ENCODE data around the gene SEC31A. TPM values are rescaled to one million over a fixed set of nuclear protein-coding genes. Genes with fewer than 3 reads are reported as not detected.

SEC31A gene
- total RNA-seq, 1 experiment from 2014 or later = 212 TPM

DNA sequence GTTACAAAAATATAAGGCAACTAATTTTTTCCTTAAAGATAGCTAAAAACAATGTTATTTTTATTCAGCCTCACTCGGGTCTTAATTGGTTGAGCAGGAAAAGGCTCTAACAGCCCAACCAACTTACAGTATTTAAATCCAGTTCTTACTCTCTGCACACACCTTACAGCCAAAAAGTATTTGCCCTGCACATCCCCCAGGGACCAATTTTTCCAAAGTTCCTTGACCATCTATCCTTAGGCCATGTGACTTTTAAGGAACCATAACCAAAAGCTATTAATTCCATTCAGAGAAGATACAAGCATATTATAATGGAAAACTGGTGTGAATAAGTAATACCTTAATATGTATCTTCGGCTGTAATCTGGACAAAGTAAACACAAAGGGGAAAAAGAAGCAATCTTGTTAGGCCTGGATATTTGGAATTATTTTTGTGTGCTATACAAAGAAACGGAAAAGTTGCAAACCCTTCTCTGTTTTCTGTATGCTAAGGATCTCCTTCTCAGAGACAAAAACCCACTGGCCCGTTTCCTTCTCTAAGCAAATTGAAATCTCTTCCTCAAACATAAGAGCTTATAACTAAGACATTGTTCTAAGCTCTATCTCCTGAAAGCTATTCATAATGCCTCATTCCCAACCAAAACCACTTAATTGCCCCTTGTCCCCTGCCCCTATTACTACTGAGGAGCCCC is 8.6 kb upstream of the SEC31A start:
- no peak overlapping the region for H3K27ac Mint-ChIP-seq (ENCODE audit: low read depth, unreplicated experiment)
- intact Hi-C loops (cut with micrococcal nuclease) = loop anchor here (1.0 to 5.0 kb wide), 3 partner anchors 8 to 383 kb away; partner anchors contain the start of genes COQ2 and SEC31A
- H3K4me3 Mint-ChIP-seq (ENCODE audit: unreplicated experiment) = no peak overlapping the region
- BruUV-seq (replicated peaks) = no TSS peak
- no peak for DNase-seq (ENCODE audit: unreplicated experiment)
- ChIA-PET CTCF (interaction anchor here (0.6 to 2.4 kb wide), 13 partner anchors 8 to 530 kb away, joined by 3 to 8 read pairs (median 3); partner anchors contain the start of gene COPS4), POLR2A (interaction anchor here (0.6 to 7.5 kb wide), 27 partner anchors 12 to 586 kb away, joined by 3 to 327 read pairs (median 4); partner anchors contain the start of genes COPS4, COQ2, HNRNPD and HNRNPDL)
- TF ChIP-seq, protein P1, sequence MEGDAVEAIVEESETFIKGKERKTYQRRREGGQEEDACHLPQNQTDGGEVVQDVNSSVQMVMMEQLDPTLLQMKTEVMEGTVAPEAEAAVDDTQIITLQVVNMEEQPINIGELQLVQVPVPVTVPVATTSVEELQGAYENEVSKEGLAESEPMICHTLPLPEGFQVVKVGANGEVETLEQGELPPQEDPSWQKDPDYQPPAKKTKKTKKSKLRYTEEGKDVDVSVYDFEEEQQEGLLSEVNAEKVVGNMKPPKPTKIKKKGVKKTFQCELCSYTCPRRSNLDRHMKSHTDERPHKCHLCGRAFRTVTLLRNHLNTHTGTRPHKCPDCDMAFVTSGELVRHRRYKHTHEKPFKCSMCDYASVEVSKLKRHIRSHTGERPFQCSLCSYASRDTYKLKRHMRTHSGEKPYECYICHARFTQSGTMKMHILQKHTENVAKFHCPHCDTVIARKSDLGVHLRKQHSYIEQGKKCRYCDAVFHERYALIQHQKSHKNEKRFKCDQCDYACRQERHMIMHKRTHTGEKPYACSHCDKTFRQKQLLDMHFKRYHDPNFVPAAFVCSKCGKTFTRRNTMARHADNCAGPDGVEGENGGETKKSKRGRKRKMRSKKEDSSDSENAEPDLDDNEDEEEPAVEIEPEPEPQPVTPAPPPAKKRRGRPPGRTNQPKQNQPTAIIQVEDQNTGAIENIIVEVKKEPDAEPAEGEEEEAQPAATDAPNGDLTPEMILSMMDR (IDR thresholded peaks at IDR 0.05; ENCODE audit: unreplicated experiment) = no peak
- H3K9me3 Mint-ChIP-seq (ENCODE audit: unreplicated experiment) = no peaks in the 10 kb centered on the region
- H3K27me3 Mint-ChIP-seq (ENCODE audit: insufficient read depth, unreplicated experiment) = no peaks in the 10 kb centered on the region
- H3K4me1 Mint-ChIP-seq (ENCODE audit: insufficient read depth, unreplicated experiment) = peaks cover 8% of the 10 kb centered on the region
- H3K36me3 Mint-ChIP-seq (ENCODE audit: insufficient read depth, unreplicated experiment) = peaks cover 31% of the 10 kb centered on the region

DNA sequence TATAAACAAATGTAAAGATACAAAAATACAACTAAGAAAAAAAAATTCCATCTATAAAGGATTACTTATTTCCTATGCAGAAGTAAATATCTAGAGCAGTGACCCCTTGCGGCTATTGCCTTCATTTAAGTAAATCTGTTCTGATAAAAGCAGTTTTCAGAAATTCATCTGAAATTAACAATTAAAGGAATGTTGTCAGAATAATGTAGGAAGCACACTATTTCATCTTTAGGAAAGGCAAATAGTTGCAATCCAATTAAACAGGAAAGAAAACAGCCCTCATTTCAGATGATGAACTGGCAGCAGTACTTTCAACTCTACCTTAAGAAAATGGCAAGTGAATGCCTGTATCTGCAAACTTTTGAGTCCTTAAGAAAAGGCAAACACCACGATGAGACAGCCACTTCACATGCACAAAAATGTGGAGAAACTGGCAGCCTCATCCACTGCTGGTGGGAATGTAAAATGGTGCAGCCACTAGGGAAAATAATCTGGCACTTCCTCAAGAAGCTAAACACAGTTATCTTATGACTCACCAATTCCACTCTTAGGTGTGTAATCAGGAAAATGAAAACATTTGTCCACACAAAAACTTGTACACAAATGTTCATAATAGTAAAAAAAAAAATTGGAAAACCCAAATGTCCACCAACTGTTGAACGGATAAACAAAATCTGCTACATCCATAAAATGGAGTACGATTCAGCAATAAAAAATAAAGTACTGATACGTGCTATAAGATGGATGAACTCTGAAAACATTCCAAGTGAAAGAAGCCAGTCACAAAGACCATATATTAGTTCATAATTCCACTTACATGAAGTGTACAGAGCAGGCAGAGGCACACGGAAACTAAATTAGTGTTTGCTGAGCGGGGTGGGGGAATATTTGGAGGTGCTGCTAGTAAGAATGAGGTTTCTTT is 7.6 kb upstream of the SEC31A start:
- Mint-ChIP-seq H3K9me3 (ENCODE audit: unreplicated experiment) (no peaks in the 10 kb centered on the region), H3K27me3 (ENCODE audit: insufficient read depth, unreplicated experiment) (no peaks in the 10 kb centered on the region), H3K4me3 (ENCODE audit: unreplicated experiment) (no peak overlapping the region), H3K36me3 (ENCODE audit: insufficient read depth, unreplicated experiment) (peaks cover 40% of the 10 kb centered on the region), H3K27ac (ENCODE audit: low read depth, unreplicated experiment) (no peak overlapping the region), H3K4me1 (ENCODE audit: insufficient read depth, unreplicated experiment) (peaks cover 12% of the 10 kb centered on the region)
- TF ChIP-seq, protein P1 (IDR thresholded peaks at IDR 0.05; ENCODE audit: unreplicated experiment) = peak; percentile 43
- ChIA-PET POLR2A (interaction anchor here (0.7 to 7.5 kb wide), 16 partner anchors 11 to 527 kb away, joined by 3 to 327 read pairs (median 9); partner anchors contain the start of genes COPS4, COQ2, HNRNPD and HNRNPDL), CTCF (interaction anchor here (0.6 to 2.4 kb wide), 14 partner anchors 14 to 1386 kb away, joined by 3 to 8 read pairs (median 4); partner anchors contain the start of gene COPS4)
- peak; percentile 58 for DNase-seq (ENCODE audit: unreplicated experiment)
- intact Hi-C loops (cut with micrococcal nuclease) = loop anchor here (1.0 kb wide), 1 partner anchor 46 kb away; no protein-coding TSS in a partner anchor
- BruUV-seq (replicated peaks) = no TSS peak

DNA sequence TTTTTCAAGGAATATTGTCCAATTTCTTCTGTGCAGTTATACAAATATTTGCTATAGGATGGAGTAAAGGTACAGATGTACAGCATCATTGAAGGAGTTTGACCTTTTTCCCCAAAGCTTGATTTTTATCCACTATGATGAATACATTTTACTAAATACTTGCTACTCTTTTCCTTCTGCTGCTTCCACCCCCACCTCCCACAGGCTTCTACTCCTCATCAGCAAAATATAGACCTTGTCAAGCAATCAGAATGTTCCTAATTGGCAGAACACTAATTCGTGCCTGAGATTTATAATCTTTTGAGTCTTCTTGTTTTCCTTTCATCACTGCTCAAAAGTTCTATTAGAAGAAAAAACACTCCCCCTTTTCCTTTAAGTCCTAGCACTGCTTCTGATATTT is 5.8 kb upstream of the SEC31A start:
- no peaks in the 10 kb centered on the region for H3K27me3 Mint-ChIP-seq (ENCODE audit: insufficient read depth, unreplicated experiment)
- H3K36me3 Mint-ChIP-seq (ENCODE audit: insufficient read depth, unreplicated experiment) = peaks cover 56% of the 10 kb centered on the region
- ChIA-PET CTCF (interaction anchor here (1.1 kb wide), 1 partner anchor 9 kb away, joined by 3 read pairs; no protein-coding TSS in a partner anchor), POLR2A (interaction anchor here (6.6 to 7.5 kb wide), 2 partner anchors 10 to 114 kb away, joined by 168 to 327 read pairs; partner anchors contain the start of genes LIN54 and SEC31A)
- no peak for DNase-seq (ENCODE audit: unreplicated experiment)
- H3K27ac Mint-ChIP-seq (ENCODE audit: low read depth, unreplicated experiment) = no peak overlapping the region
- no peak overlapping the region for H3K4me3 Mint-ChIP-seq (ENCODE audit: unreplicated experiment)
- no peaks in the 10 kb centered on the region for H3K9me3 Mint-ChIP-seq (ENCODE audit: unreplicated experiment)
- TF ChIP-seq, protein P1 (IDR thresholded peaks at IDR 0.05; ENCODE audit: unreplicated experiment) = no peak
- intact Hi-C loops (cut with micrococcal nuclease) = no loop called here
- BruUV-seq (replicated peaks) = no TSS peak
- H3K4me1 Mint-ChIP-seq (ENCODE audit: insufficient read depth, unreplicated experiment) = peaks cover 20% of the 10 kb centered on the region
